ENCODE results near the gene C16orf86.

C16orf86 gene

DNA sequence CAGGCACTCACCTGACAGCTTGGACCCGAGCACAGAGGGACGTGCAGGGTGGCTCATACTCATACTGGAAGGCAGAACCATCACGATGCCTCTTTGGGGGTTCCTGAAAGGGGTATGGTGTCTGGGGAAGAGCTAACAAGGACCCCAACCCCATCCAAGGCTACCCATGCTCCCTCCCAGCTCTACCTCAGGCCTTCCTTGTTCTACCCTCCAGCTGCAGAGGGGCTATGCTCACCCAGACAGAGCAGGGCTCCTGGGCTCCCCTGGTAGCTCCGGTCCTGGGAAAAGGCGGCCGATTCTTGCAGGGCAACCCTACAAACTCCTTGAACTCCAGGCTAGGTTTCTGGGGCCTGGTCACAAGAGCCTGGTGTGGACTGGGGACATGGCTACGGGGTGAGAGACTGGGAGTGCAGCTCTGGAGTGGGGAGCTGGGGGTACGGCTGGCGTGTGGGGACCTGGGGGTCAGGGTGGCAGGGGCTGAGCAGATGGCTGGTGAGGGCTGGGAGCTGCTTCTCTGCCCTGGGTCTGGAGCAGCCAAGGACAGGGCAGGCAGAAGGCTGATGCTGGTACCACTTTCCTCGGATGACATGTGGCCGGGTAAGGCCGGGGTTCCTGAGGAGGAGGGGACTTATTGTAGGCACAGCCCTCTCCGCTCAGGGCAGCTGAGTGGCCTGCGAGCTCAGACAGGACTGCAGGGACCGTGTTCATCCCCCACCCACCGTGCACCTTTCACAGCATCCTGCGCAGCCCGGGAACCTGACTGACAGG, 8.7 kb upstream of the C16orf86 start:
- H3K4me3 ChIP-seq (ENCODE audit: low read depth, low read length) = no peak overlapping the region
- no peak for DNase-seq (ENCODE audit: low read depth)
- TF ChIP-seq, protein P1, sequence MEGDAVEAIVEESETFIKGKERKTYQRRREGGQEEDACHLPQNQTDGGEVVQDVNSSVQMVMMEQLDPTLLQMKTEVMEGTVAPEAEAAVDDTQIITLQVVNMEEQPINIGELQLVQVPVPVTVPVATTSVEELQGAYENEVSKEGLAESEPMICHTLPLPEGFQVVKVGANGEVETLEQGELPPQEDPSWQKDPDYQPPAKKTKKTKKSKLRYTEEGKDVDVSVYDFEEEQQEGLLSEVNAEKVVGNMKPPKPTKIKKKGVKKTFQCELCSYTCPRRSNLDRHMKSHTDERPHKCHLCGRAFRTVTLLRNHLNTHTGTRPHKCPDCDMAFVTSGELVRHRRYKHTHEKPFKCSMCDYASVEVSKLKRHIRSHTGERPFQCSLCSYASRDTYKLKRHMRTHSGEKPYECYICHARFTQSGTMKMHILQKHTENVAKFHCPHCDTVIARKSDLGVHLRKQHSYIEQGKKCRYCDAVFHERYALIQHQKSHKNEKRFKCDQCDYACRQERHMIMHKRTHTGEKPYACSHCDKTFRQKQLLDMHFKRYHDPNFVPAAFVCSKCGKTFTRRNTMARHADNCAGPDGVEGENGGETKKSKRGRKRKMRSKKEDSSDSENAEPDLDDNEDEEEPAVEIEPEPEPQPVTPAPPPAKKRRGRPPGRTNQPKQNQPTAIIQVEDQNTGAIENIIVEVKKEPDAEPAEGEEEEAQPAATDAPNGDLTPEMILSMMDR (IDR thresholded peaks at IDR 0.05; ENCODE audit: control insufficient read depth, extremely low read depth, insufficient read depth) = no peak

DNA sequence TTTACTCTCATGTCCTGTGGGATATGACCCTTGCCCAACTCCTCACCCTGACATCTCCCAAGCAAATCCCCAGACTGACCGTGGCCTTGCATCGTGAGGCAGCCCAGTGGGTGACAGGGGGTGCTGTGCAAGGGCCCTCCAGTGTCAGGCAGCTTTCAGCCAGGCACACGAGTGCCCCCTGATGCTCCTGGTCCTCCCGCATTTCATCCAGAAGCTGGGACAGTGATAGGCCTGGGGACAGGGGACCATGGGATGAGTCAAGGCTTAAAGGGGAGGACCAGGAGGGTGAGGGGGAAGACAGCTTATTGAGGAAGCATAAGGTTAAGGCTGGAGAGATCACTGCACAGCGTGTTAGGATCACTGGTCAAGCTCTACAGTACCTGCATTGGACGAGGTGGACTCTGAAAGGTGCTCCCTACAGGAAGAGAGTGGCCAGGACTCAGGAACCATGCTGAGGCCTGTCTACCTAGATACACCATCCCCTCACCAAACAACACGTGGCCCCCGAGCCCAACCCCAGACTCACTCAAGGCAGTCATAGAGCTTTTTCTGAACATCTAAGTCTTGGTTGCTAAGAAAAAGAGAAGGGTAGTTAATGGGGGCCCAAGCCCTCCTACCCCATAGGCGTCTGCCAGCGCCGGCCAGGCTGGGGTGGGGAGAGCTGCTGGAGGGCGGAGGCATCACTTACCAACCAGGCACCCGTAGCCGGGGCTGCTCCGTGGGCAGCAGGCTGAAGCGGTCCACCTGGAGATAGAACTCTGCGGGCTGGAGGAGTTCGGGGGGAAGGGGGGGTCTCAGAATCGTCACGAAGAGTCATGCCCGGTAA, 7.6 kb upstream of the C16orf86 start:
- no peak for DNase-seq (ENCODE audit: low read depth)
- peak overlapping the region; percentile 57 for H3K4me3 ChIP-seq (ENCODE audit: low read depth, low read length)
- TF ChIP-seq, protein P1 (IDR thresholded peaks at IDR 0.05; ENCODE audit: control insufficient read depth, extremely low read depth, insufficient read depth) = no peak

DNA sequence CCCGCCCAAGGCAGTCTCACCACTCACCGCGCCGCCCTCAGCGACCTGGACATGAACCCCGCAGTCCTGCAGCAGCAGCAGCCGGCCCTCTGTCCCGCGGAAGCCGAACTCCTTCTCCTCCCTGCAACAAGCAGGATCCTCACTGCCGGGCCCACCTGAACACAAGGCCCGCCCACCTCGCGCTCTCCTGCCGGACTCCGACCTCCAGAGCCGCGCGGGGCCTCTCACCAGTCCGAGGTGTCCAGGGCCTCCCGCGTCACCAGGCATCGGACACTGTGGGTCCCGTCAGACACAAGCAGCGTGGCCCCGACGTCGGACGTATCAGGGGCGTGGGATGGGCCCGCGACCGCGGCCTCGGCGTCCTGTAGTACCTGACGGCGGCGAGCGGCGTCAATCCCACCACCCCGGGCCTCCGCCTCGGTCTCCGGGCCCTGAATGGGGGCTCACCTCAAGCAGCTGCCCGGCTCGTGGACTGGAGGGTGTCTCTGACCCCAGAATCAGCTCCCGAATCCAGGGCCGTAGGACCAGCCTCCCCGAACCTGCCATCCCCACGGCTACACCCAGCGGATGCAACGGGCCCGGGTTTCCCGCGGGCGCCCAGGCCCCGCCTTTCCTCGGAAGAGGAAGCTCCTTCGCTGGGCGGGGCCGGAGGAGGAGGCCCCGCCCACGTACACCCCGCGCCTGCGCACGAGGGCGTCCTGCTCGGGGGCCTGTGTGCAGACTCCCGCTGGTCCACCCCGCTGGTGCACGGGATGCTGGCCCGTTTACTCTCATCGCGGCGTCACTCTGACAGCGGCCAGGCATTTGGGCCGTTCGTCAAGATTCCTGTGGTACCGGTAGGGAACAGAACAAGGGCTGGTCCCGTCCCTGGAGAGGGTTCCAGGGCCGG, 6.7 kb upstream of the C16orf86 start, which contains the start of gene ACD:
Gene ACD (minus strand): TSS at position 586 of the 889 bp plus-strand sequence. CDS start 40 bp downstream, at position 546.
- TF ChIP-seq, protein P1 (IDR thresholded peaks at IDR 0.05; ENCODE audit: control insufficient read depth, extremely low read depth, insufficient read depth) = no peak
- H3K4me3 ChIP-seq (ENCODE audit: low read depth, low read length) = peak within 1 kb of the TSS; percentile 57
- DNase-seq (ENCODE audit: low read depth) = peak; percentile 63

DNA sequence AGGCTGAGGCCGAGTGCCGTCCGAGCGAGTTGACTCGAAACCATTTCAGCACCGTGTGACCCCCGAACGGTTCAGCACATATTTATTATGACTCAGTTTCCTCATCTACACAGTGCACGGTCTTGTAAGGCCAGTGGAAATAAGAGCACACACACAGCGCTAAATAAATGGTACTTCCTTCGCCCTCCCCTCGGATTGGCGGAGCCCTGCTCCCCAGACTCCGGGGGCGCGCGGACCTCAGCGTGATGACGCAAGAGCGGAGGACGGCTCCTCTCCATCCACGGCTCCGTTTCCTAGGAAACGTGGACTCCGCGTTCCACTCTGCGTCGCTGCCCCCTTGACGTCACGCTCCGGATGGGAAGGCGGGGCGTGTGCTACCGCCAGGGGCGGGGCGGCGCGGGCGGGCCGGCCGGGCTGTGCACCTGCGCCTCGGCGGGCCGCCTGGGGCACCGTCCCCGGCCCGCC, 6.0 kb upstream of the C16orf86 start, which contains the start of gene PARD6A:
Gene PARD6A (plus strand): TSS at position 397 of the 465 bp plus-strand sequence. CDS start 79 bp downstream, outside the sequence.
- H3K4me3 ChIP-seq (ENCODE audit: low read depth, low read length) = peak within 1 kb of the TSS; percentile 57
- TF ChIP-seq, protein P1 (IDR thresholded peaks at IDR 0.05; ENCODE audit: control insufficient read depth, extremely low read depth, insufficient read depth) = no peak

GRCh38 chr16:67661101-67661761, 5.4 kb upstream of the C16orf86 start:
- TF ChIP-seq, protein P1 (IDR thresholded peaks at IDR 0.05; ENCODE audit: control insufficient read depth, extremely low read depth, insufficient read depth) = no peak
- peak; percentile 53 for DNase-seq (ENCODE audit: low read depth)

More for the DNA sequence above, 6.0 kb upstream of the C16orf86 start, which contains the start of gene PARD6A:
- peak; percentile 79 for DNase-seq (ENCODE audit: low read depth)

More at GRCh38 chr16:67661101-67661761, 5.4 kb upstream of the C16orf86 start:
- peak overlapping the region; percentile 57 for H3K4me3 ChIP-seq (ENCODE audit: low read depth, low read length)

Data from LNCaP clone FGC (cell line).